Measurements from ENCODE around the gene CRACR2B. TPM values are rescaled to one million over a fixed set of nuclear protein-coding genes. Genes with fewer than 3 reads are reported as not detected.
A peak's percentile ranks its signal among the peaks of the same experiment; 100 is the strongest.

CRACR2B gene
- total RNA-seq, 1 experiment from 2014 or later: 0.48 TPM

DNA sequence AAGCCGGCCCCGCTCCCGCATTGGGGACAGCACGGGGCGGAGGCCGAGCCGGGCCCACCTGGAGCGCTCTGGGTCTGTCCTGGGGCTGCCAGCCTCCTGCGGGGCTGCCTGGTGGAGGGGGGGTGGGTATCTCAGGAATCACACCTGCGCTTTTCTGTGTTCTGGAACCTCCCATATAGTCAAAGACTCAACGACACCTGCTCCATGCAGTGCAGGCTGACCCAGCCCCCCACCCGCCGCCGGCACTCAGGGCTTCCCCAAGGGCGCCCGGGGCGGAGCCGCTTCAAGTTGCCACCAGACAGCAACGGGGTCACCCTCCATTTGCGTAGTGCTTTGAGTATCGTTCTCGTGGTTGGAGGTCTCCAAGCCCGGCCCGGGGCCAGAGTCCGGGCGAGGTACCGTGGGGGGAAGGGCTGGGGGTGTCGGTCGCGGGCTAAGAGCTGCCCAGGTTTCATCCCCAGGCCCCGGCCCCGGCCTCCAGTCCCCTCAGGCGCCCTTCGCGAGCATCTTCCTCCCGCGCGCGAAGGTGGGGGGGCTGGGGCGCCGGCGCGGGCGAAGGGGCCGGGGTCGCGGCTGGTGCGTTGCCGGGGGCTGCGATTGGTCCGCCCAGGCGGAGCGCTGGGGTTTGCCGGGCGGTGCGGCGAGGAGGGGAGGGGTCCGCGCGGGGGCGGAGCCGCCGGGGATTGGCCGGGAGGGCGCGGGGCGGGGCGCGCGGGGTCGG, 21.5 kb downstream of the CRACR2B start:
- no peaks in the 10 kb centered on the region for H3K9me3 ChIP-seq (ENCODE audit: low read length)
- H3K79me2 ChIP-seq (ENCODE audit: low read length): no peaks in the 10 kb centered on the region
- peak; percentile 72 for DNase-seq
- peaks cover 11% of the 10 kb centered on the region for H3K4me1 ChIP-seq (ENCODE audit: low read length)
- no peaks in the 10 kb centered on the region for H3K27me3 ChIP-seq (ENCODE audit: low read length)
- H3K4me2 ChIP-seq (ENCODE audit: low read depth, low read length, poor library complexity, severe bottlenecking): peak overlapping the region; percentile 26
- no peak overlapping the region for H2AFZ ChIP-seq (ENCODE audit: low read length)
- H3K27ac ChIP-seq (ENCODE audit: low read length): no peak overlapping the region
- H3K4me3 ChIP-seq (ENCODE audit: low read length): no peak overlapping the region
- H3K9ac ChIP-seq (ENCODE audit: low read length): no peak overlapping the region
- no peaks in the 10 kb centered on the region for H3K9me2 ChIP-seq (replicated peaks; ENCODE audit: insufficient read depth, low read length)
- no peaks in the 10 kb centered on the region for H3K36me3 ChIP-seq (ENCODE audit: insufficient read depth, low read length)
- peaks cover 14% of the 10 kb centered on the region; the same call in 1 of the 2 replicates for H4K20me1 ChIP-seq (ENCODE audit: insufficient read depth, low read depth, low read length)

DNA sequence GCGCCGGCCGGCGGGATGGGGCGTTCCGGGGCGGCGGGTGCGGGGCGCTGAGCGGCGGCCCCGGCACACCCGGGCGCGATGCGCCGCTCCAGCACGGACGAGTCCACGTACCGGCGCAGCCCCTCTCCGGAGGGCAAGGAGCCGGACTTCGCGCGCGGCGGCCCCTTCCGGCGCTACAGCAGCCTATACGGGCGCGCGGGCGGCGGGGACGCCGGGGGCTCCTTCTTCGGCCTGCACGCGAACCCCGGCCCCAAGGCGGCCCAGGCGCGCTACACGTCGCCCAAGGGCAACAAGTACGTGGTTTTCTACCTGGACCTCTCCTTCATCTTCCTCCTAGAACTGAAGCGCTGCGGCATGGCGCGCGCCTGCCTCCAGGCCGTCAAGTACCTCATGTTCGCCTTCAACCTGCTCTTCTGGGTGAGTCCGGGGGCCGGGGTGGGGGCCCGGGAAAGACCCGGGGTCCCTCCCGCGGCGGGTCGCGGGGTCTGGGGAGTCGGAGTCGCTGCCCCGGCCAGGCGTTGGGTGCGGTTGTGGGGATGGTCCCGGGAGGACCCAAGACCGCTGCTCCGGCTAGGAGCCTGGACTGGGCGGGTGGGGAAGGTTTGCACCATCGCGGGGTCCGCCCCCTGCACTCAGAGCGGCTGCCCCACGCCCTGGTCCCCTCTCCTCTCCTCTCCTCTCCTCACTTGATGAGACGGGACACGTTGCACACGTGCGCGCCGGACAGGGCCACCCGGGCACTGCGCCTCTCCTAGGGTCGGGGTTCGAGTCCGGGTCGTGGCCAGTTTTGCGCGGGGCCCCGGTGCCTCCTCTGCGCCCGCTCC, 22.4 kb downstream of the CRACR2B start:
- no peaks in the 10 kb centered on the region for H3K9me2 ChIP-seq (replicated peaks; ENCODE audit: insufficient read depth, low read length)
- DNase-seq: no peak
- H3K27ac ChIP-seq (ENCODE audit: low read length): no peak overlapping the region
- no peaks in the 10 kb centered on the region for H3K9me3 ChIP-seq (ENCODE audit: low read length)
- H3K4me1 ChIP-seq (ENCODE audit: low read length): peaks cover 11% of the 10 kb centered on the region
- H3K27me3 ChIP-seq (ENCODE audit: low read length): no peaks in the 10 kb centered on the region
- no peak overlapping the region for H3K4me3 ChIP-seq (ENCODE audit: low read length)
- no peak overlapping the region for H3K9ac ChIP-seq (ENCODE audit: low read length)
- no peaks in the 10 kb centered on the region for H3K79me2 ChIP-seq (ENCODE audit: low read length)
- peaks cover 14% of the 10 kb centered on the region; the same call in 1 of the 2 replicates for H4K20me1 ChIP-seq (ENCODE audit: insufficient read depth, low read depth, low read length)
- H2AFZ ChIP-seq (ENCODE audit: low read length): no peak overlapping the region
- H3K4me2 ChIP-seq (ENCODE audit: low read depth, low read length, poor library complexity, severe bottlenecking): no peak overlapping the region
- no peaks in the 10 kb centered on the region for H3K36me3 ChIP-seq (ENCODE audit: insufficient read depth, low read length)

DNA sequence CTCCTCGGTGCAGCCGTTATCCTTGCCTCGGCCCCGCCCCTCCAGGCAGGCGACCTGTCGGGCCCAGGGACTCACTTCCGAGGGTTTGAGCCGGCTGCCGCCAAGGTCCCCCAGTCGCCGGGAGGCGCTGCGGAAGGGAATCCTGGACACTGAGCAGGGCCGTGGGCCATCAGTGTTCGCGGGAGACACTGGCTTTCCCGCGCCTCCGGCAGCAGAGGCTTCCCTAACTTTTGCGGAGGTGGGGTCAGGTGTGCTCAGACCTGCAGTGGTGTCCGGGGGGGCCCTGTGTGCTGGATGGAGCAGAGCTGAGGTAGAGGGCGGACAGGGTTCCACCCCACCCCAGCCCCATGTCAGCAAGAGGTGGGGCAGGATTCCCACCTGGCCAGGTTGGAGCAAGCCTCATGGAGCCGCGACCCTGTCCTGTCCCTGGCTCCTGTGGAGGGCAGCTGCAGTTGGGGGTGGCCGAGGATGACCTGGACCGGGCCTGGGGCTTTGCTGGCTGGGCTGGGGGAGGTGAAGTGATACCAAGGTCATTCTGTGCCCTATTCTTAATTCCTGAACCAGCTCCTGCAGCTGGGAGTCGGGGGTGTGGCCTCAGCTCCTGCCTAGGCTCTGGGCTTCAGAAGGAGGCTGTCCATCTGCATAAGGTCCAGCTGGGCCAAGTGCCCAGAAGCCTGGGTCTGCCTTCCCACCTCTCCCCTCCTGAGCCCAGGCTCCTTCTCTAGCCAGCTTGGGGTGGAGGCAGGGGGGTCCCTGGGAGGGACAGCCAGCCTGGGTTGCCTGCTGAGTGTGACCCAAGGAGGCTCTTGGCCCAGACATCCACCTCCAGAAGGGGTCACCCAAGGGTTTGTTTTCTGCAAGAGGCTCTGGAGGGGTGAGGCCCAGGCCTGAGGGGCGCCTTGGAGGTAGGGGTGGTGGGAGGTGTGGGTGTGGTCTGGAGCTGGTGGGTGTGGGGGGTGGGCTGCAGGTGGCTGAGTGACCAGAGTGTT, 23.4 kb downstream of the CRACR2B start:
- Histone ChIP-seq H3K4me1 (ENCODE audit: low read length) (peaks cover 11% of the 10 kb centered on the region), H3K4me3 (ENCODE audit: low read length) (no peak overlapping the region), H3K27ac (ENCODE audit: low read length) (no peak overlapping the region), H3K9me2 (replicated peaks; ENCODE audit: insufficient read depth, low read length) (no peaks in the 10 kb centered on the region), H2AFZ (ENCODE audit: low read length) (no peak overlapping the region), H3K36me3 (ENCODE audit: insufficient read depth, low read length) (no peaks in the 10 kb centered on the region), H3K79me2 (ENCODE audit: low read length) (no peaks in the 10 kb centered on the region), H3K9me3 (ENCODE audit: low read length) (no peaks in the 10 kb centered on the region), H3K4me2 (ENCODE audit: low read depth, low read length, poor library complexity, severe bottlenecking) (no peak overlapping the region), H3K9ac (ENCODE audit: low read length) (no peak overlapping the region), H4K20me1 (ENCODE audit: insufficient read depth, low read depth, low read length) (peaks cover 9% of the 10 kb centered on the region; the same call in 1 of the 2 replicates), H3K27me3 (ENCODE audit: low read length) (no peaks in the 10 kb centered on the region)
- DNase-seq: peak; percentile 79

DNA sequence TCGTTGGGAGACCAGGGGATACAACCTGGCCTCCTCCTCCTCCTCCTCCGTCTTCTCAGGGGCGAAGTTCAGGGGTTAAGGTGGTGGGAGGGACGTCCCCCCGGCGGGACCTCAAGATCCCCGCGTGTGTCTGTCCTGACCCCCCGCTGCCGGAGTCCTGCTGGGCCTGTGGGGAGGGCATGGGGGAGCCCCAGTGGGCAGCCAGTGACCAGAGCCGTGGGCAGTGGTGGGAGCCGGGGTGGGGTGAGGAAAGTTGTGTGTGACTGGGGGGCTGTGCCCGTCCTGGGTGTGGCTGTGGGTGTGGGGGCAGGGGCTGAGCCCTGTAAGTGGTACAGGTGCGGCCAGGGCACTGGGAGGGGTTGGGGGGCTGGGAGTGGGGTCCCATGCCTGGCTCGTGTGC, 25.0 kb downstream of the CRACR2B start:
- H3K9me3 ChIP-seq (ENCODE audit: low read length): no peaks in the 10 kb centered on the region
- no peaks in the 10 kb centered on the region for H3K36me3 ChIP-seq (ENCODE audit: insufficient read depth, low read length)
- H3K9me2 ChIP-seq (replicated peaks; ENCODE audit: insufficient read depth, low read length): no peaks in the 10 kb centered on the region
- DNase-seq: no peak
- H3K27ac ChIP-seq (ENCODE audit: low read length): no peak overlapping the region
- H4K20me1 ChIP-seq (ENCODE audit: insufficient read depth, low read depth, low read length): 0 out of 2 replicates have a peak, but pooled peaks cover 3% of the 10 kb centered on the region
- H3K9ac ChIP-seq (ENCODE audit: low read length): no peak overlapping the region
- H3K4me3 ChIP-seq (ENCODE audit: low read length): no peak overlapping the region
- peaks cover 20% of the 10 kb centered on the region for H3K4me1 ChIP-seq (ENCODE audit: low read length)
- no peak overlapping the region for H2AFZ ChIP-seq (ENCODE audit: low read length)
- H3K4me2 ChIP-seq (ENCODE audit: low read depth, low read length, poor library complexity, severe bottlenecking): no peak overlapping the region
- H3K27me3 ChIP-seq (ENCODE audit: low read length): no peaks in the 10 kb centered on the region
- H3K79me2 ChIP-seq (ENCODE audit: low read length): no peaks in the 10 kb centered on the region

DNA sequence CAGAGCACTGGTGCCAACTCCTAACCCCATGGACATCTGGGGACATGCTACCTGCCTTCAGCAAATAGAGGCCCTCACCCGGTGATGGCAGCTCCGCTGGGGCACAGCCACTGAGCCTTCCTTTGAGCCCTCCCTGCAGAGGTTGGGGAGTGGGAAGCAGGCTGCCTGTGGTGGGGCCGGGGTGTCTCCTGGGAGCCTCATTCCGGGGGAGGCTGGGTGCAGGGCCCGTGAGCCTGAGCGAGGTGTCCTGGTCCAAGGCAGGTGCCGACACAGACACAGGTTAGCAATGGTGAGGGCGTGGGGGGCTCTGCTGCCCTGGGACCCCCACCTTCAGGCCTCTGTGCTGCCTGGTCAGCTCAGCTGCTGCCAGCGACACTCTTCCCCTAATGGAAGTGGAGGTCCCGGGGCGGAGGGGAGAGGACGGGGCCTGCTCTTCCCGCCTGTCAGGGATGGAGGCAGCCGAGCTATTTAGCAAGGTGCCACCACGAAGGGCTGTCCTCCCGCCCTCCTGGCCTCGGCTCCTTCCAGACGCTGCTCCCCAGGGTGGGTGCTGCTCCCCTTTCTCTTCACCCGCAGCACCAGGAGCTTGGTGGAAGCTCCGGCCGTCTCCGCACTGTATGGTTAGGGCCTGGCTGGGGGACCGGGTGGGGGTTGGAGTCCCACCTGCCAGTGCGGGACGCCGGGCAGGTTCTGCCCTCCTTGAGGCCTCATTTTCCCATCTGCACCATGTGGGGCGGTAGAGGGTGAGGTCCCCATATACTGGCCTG, 26.1 kb downstream of the CRACR2B start:
- Histone ChIP-seq H3K9me2 (replicated peaks; ENCODE audit: insufficient read depth, low read length) (no peaks in the 10 kb centered on the region), H3K27me3 (ENCODE audit: low read length) (no peaks in the 10 kb centered on the region), H3K4me3 (ENCODE audit: low read length) (no peak overlapping the region), H3K9me3 (ENCODE audit: low read length) (no peaks in the 10 kb centered on the region), H3K36me3 (ENCODE audit: insufficient read depth, low read length) (no peaks in the 10 kb centered on the region), H4K20me1 (ENCODE audit: insufficient read depth, low read depth, low read length) (no peaks in the 10 kb centered on the region), H3K27ac (ENCODE audit: low read length) (no peak overlapping the region), H2AFZ (ENCODE audit: low read length) (no peak overlapping the region), H3K9ac (ENCODE audit: low read length) (no peak overlapping the region), H3K4me2 (ENCODE audit: low read depth, low read length, poor library complexity, severe bottlenecking) (no peak overlapping the region), H3K4me1 (ENCODE audit: low read length) (peaks cover 15% of the 10 kb centered on the region), H3K79me2 (ENCODE audit: low read length) (no peaks in the 10 kb centered on the region)
- peak; percentile 68 for DNase-seq

DNA sequence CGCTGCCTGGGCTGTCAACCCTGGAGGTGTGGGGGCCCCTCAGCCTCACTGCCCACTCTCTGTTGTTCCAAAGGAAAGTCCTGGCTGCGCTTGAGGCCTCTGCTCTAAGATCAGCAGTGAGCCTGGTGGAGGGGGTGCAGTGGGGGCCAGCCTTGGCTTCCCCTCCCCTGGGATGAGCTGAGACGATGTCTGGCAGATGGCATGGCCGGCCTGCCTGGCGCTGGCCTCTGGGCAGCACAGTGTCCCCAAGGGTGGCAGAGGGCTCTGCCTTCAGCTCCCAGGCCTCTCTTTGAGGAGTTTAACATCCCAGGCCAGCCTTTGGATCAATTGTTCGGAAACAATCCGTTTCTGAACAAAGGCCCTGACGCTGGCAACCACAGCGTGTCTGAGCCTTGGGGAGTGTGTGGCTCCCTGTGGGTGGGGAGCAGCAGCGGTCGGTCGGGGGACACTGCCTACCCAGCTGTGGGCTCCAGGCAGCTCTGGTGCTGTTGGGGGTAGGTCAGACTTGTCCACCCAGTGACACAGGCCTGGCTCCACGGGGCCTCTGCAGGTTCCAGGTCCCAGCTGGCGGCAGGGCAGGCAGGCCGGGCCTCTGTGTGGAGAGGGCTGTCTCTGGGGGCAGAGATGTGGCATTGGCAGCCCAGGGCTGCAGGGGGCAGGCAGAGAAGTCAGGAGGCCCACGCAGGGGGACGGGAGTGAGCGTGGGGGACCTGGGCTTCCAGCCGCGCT, 27.0 kb downstream of the CRACR2B start:
- Histone ChIP-seq H3K4me2 (ENCODE audit: low read depth, low read length, poor library complexity, severe bottlenecking) (no peak overlapping the region), H3K4me1 (ENCODE audit: low read length) (peaks cover 10% of the 10 kb centered on the region), H3K36me3 (ENCODE audit: insufficient read depth, low read length) (no peaks in the 10 kb centered on the region), H3K9me3 (ENCODE audit: low read length) (no peaks in the 10 kb centered on the region), H3K9me2 (replicated peaks; ENCODE audit: insufficient read depth, low read length) (no peaks in the 10 kb centered on the region), H2AFZ (ENCODE audit: low read length) (no peak overlapping the region), H3K9ac (ENCODE audit: low read length) (no peak overlapping the region), H3K4me3 (ENCODE audit: low read length) (no peak overlapping the region), H4K20me1 (ENCODE audit: insufficient read depth, low read depth, low read length) (no peaks in the 10 kb centered on the region), H3K27me3 (ENCODE audit: low read length) (no peaks in the 10 kb centered on the region), H3K79me2 (ENCODE audit: low read length) (no peaks in the 10 kb centered on the region), H3K27ac (ENCODE audit: low read length) (no peak overlapping the region)
- DNase-seq: no peak

DNA sequence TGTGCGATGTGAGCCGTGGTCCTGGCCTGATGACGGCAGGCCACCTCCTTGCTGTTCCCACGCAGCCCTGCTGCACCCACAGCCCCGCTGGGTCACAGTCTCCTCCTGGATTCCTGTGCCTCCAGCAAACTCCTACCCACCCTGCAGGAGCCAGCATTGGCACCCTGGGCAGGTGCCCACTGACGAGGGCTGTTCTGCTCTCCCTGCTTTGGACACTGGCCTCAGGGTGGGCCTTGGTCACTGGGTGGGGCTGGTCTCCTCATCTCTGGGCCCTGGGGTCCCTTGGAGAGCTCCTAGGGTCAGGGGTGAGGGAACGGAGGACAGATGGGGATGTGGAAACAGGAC, 27.6 kb downstream of the CRACR2B start:
- Histone ChIP-seq H3K9ac (ENCODE audit: low read length) (no peak overlapping the region), H3K4me1 (ENCODE audit: low read length) (peaks cover 10% of the 10 kb centered on the region), H3K79me2 (ENCODE audit: low read length) (no peaks in the 10 kb centered on the region), H3K4me2 (ENCODE audit: low read depth, low read length, poor library complexity, severe bottlenecking) (no peak overlapping the region), H3K9me2 (replicated peaks; ENCODE audit: insufficient read depth, low read length) (no peaks in the 10 kb centered on the region), H3K9me3 (ENCODE audit: low read length) (no peaks in the 10 kb centered on the region), H3K27ac (ENCODE audit: low read length) (no peak overlapping the region), H2AFZ (ENCODE audit: low read length) (no peak overlapping the region), H3K36me3 (ENCODE audit: insufficient read depth, low read length) (no peaks in the 10 kb centered on the region), H3K4me3 (ENCODE audit: low read length) (no peak overlapping the region), H4K20me1 (ENCODE audit: insufficient read depth, low read depth, low read length) (no peaks in the 10 kb centered on the region), H3K27me3 (ENCODE audit: low read length) (no peaks in the 10 kb centered on the region)
- DNase-seq: no peak
